GM23248 (cell line): ENCODE results near the gene GTPBP4. TPM values are rescaled to one million over a fixed set of nuclear protein-coding genes. Genes with fewer than 3 reads are reported as not detected.
A peak's percentile ranks its signal among the peaks of the same experiment; 100 is the strongest.

Experiments
- DNase-seq: peaks from one replicate; pipeline ENCODE4 v3.0.0-alpha.2; 2015
- H2AFZ ChIP-seq: fragments of 200-600 bp; sonication (generic); 2 replicates; pipeline ENCODE4 v1.6.1; 2016; ENCODE audit warnings: antibody characterized with exemption
- H3F3A ChIP-seq: fragments of 200-600 bp; sonication (generic); 2 replicates; pipeline ENCODE4 v1.6.1; 2016; ENCODE audit warnings: mild to moderate bottlenecking, antibody characterized with exemption, mixed run types; ENCODE audit not compliant: insufficient read depth
- H3K27ac ChIP-seq: fragments of 200-600 bp; sonication (generic); 2 replicates; pipeline ENCODE4 v1.5.1; 2016; ENCODE audit warnings: mild to moderate bottlenecking
- H3K27me3 ChIP-seq: fragments of 200-600 bp; sonication (generic); replicated peaks from 2 replicates; pipeline ENCODE4 v1.6.1; 2016; ENCODE audit warnings: mild to moderate bottlenecking; ENCODE audit not compliant: insufficient read depth
- H3K36me3 ChIP-seq: fragments of 200-600 bp; sonication (generic); 2 replicates; pipeline ENCODE4 v1.6.1; 2016; ENCODE audit warnings: low read depth, mild to moderate bottlenecking
- H3K4me1 ChIP-seq: fragments of 200-600 bp; sonication (generic); 2 replicates; pipeline ENCODE4 v1.6.1; 2016; ENCODE audit warnings: mild to moderate bottlenecking; ENCODE audit not compliant: insufficient read depth
- H3K4me2 ChIP-seq: fragments of 200-600 bp; sonication (generic); one replicate; pipeline ENCODE4 v1.6.1; 2016; ENCODE audit warnings: mild to moderate bottlenecking; ENCODE audit not compliant: unreplicated experiment
- H3K4me3 ChIP-seq: fragments of 200-600 bp; sonication (generic); 2 replicates; pipeline ENCODE4 v1.5.1; 2016; ENCODE audit warnings: mild to moderate bottlenecking
- H3K79me2 ChIP-seq: fragments of 200-600 bp; sonication (generic); 2 replicates; pipeline ENCODE4 v1.6.1; 2016; ENCODE audit warnings: mild to moderate bottlenecking; ENCODE audit not compliant: insufficient read depth
- H3K9ac ChIP-seq: fragments of 200-600 bp; sonication (generic); 2 replicates; pipeline ENCODE4 v1.6.1; 2016; ENCODE audit warnings: mild to moderate bottlenecking
- H3K9me2 ChIP-seq: fragments of 200-600 bp; sonication (generic); 2 replicates; pipeline ENCODE4 v1.6.1; 2016; ENCODE audit warnings: mixed run types, mild to moderate bottlenecking, moderate library complexity; ENCODE audit not compliant: insufficient read depth
- H3K9me3 ChIP-seq: fragments of 200-600 bp; sonication (generic); one replicate; pipeline ENCODE4 v1.6.1; 2017; ENCODE audit warnings: low read depth
- H4K20me1 ChIP-seq: fragments of 200-600 bp; sonication (generic); 2 replicates; pipeline ENCODE4 v1.6.0; 2016; ENCODE audit not compliant: insufficient read depth
- EZH2 ChIP-seq: fragments of 200-600 bp; sonication (generic); IDR thresholded peaks from 2 replicates; pipeline ENCODE4 v1.6.1; 2018; ENCODE audit warnings: antibody characterized with exemption, mild to moderate bottlenecking; ENCODE audit not compliant: insufficient read depth, poor library complexity, severe bottlenecking
- EZH2phosphoT487 ChIP-seq: fragments of 200-600 bp; sonication (generic); IDR thresholded peaks from 2 replicates; pipeline ENCODE4 v1.6.1; 2018; ENCODE audit warnings: antibody characterized with exemption, moderate library complexity, mild to moderate bottlenecking, low read depth; ENCODE audit not compliant: insufficient read depth
- WGBS, 2 experiments: methylation state at CpG; one replicate each; pipeline ENCODE4 v1.1.6; 2015 to 2017; ENCODE audit warnings: low lambda C conversion rate in 2 of 2, low coverage in 1 of 2; ENCODE audit errors: missing lambda C conversion rate in 2 of 2; 5-methylcytosine and 5-hydroxymethylcytosine counted together
- in situ Hi-C: fragments of 300-500 bp; cut with MboI; formaldehyde crosslinking; loops from 2 replicates; pipeline ENCODE4 v1.15.0; 2020
- polyA plus RNA-seq: library from polyadenylated mRNA; unstranded; fragments of >200 nt; fragmentation: Nextera tagmentation; extraction: Ambion mirVana; gene quantifications from 2 replicates; pipeline ENCODE4 v1.2.1, GENCODE V29; 2016
- total RNA-seq: library from RNA; depleted of rRNA; stranded (reverse); fragments of >200 nt; shearing (Covaris generic); gene quantifications from 2 replicates; pipeline ENCODE4 v1.2.3, GENCODE V29; 2014

The GTPBP4 gene
- total and polyA plus RNA-seq, 2 experiments from 2014 or later, result 34.3 to 71.6 TPM

GRCh38 chr10:1056326-1057105 is 68.3 kb downstream of the GTPBP4 start, which contains the start of gene WDR37:
Gene WDR37 (plus strand): TSS chr10:1056385. CDS start chr10:1072156, 15,771 bp downstream.
- Histone ChIP-seq H3K27me3 (no peaks in the 10 kb centered on the region), H3K9me2 (no peaks in the 10 kb centered on the region), H3K9me3 (no peaks in the 10 kb centered on the region), H3F3A (peaks cover under 1% of the 10 kb centered on the region; the same call in 1 of the 2 replicates), H3K27ac (peak within 1 kb of the TSS; percentile 97), H3K4me2 (peak within 1 kb of the TSS; percentile 93), H2AFZ (peak within 1 kb of the TSS; percentile 82), H3K4me3 (peak within 1 kb of the TSS; percentile 83), H3K9ac (peak within 1 kb of the TSS; percentile 96), H3K79me2 (peaks cover 94% of the 10 kb centered on the region), H4K20me1 (peaks cover 5% of the 10 kb centered on the region; the same call in 1 of the 2 replicates), H3K36me3 (0 out of 2 replicates have a peak, but pooled peaks cover under 1% of the 10 kb centered on the region), H3K4me1 (peaks cover 27% of the 10 kb centered on the region)
- TF ChIP-seq EZH2phosphoT487 (no peak), EZH2 (no peak)
- in situ Hi-C loops, result no loop called here
- 0% methylated on average over 32 to 82 of the region's 87 CpGs for WGBS, 2 experiments
- peak; percentile 97 for DNase-seq

- Histone ChIP-seq H3K9me3 (no peaks in the 10 kb centered on the region), H3K27ac (no peak overlapping the region), H3K9ac (peak overlapping the region; percentile 96), H3F3A (peaks cover 5% of the 10 kb centered on the region; the same call in 1 of the 2 replicates), H3K36me3 (no peaks in the 10 kb centered on the region), H3K9me2 (no peaks in the 10 kb centered on the region), H3K4me2 (peak overlapping the region; percentile 93), H3K27me3 (no peaks in the 10 kb centered on the region), H3K4me3 (peak overlapping the region; percentile 83), H3K4me1 (peaks cover 33% of the 10 kb centered on the region), H2AFZ (peak overlapping the region; percentile 82), H3K79me2 (peaks cover 94% of the 10 kb centered on the region), H4K20me1 (peaks cover 11% of the 10 kb centered on the region)
- no peak for TF ChIP-seq EZH2phosphoT487
- no peak for TF ChIP-seq EZH2
- DNase-seq, result peak; percentile 53
- 4 to 6% methylated on average over 9 to 26 of the region's 26 CpGs for WGBS, 2 experiments
- in situ Hi-C loops, result no loop called here
Observed at GRCh38 chr10:1057106-1057657, 68.9 kb downstream of the GTPBP4 start.

- Histone ChIP-seq H3K4me2 (peak overlapping the region; percentile 93), H3K36me3 (no peaks in the 10 kb centered on the region), H2AFZ (no peak overlapping the region), H3K9me3 (no peaks in the 10 kb centered on the region), H3K9me2 (no peaks in the 10 kb centered on the region), H3K27ac (no peak overlapping the region), H3K27me3 (no peaks in the 10 kb centered on the region), H3K9ac (no peak overlapping the region), H3K4me1 (peaks cover 35% of the 10 kb centered on the region), H3F3A (peaks cover 9% of the 10 kb centered on the region; the same call in 1 of the 2 replicates), H3K4me3 (peak overlapping the region; percentile 83), H4K20me1 (peaks cover 13% of the 10 kb centered on the region), H3K79me2 (peaks cover 94% of the 10 kb centered on the region)
- in situ Hi-C loops, result no loop called here
- TF ChIP-seq EZH2 (no peak), EZH2phosphoT487 (no peak)
- no peak for DNase-seq
- WGBS, 2 experiments, result 92 to 94% methylated on average over 7 of the region's 7 CpGs
Observed at GRCh38 chr10:1058017-1058416, 69.8 kb downstream of the GTPBP4 start.

- Histone ChIP-seq H3K4me2 (no peak overlapping the region), H3K4me3 (no peak overlapping the region), H3K36me3 (no peaks in the 10 kb centered on the region; the same call in 1 of the 2 replicates), H3F3A (peaks cover 9% of the 10 kb centered on the region; the same call in 1 of the 2 replicates), H3K79me2 (peaks cover 94% of the 10 kb centered on the region), H3K27me3 (no peaks in the 10 kb centered on the region), H2AFZ (no peak overlapping the region), H3K27ac (no peak overlapping the region), H3K9me3 (no peaks in the 10 kb centered on the region), H3K4me1 (peaks cover 28% of the 10 kb centered on the region), H3K9ac (no peak overlapping the region), H4K20me1 (peaks cover 13% of the 10 kb centered on the region), H3K9me2 (no peaks in the 10 kb centered on the region)
- TF ChIP-seq EZH2phosphoT487, result no peak
- TF ChIP-seq EZH2, result no peak
- DNase-seq, result no peak
- 90 to 94% methylated on average over 8 of the region's 8 CpGs for WGBS, 2 experiments
- in situ Hi-C loops, result no loop called here
Observed at GRCh38 chr10:1059902-1060301, 71.7 kb downstream of the GTPBP4 start.
